IPS DF 6.9 (cell line): ENCODE results near the gene DPP4.
"Not testable (repeated sequence)": the region's sequence is repeated elsewhere in the genome, so short reads cannot be mapped to it uniquely, and the experiment has no call there.

Experiments used
- DNase-seq: peaks from one replicate; pipeline ENCODE4 v3.0.0-alpha.2; 2013; ENCODE audit warnings: low read depth, low spot score
- H3K27ac ChIP-seq: one replicate; pipeline ENCODE4 v1.5.1; 2013; ENCODE audit warnings: low read length, control low read depth
- H3K27me3 ChIP-seq: 2 replicates; pipeline ENCODE4 v1.6.1; 2013; ENCODE audit warnings: mild to moderate bottlenecking, low read length; ENCODE audit not compliant: control insufficient read depth, insufficient read depth
- H3K36me3 ChIP-seq: 2 replicates; pipeline ENCODE4 v1.6.1; 2013; ENCODE audit warnings: low read length; ENCODE audit not compliant: control insufficient read depth, insufficient read depth
- H3K4me1 ChIP-seq: 2 replicates; pipeline ENCODE4 v1.6.1; 2013; ENCODE audit warnings: low read length; ENCODE audit not compliant: control insufficient read depth, insufficient read depth
- H3K4me3 ChIP-seq: 2 replicates; pipeline ENCODE4 v1.5.1; 2013; ENCODE audit warnings: mild to moderate bottlenecking, low read length
- H3K9me3 ChIP-seq: 2 replicates; pipeline ENCODE4 v1.6.1; 2013; ENCODE audit warnings: low read length, inconsistent platforms; ENCODE audit not compliant: control insufficient read depth, insufficient read depth
- WGBS: extraction: QIAGEN DNeasy Blood & Tissue Kit; methylation state at CpG from one replicate; pipeline ENCODE4 v1.1.7; 2013; ENCODE audit warnings: mixed read lengths, missing lambda C conversion rate; ENCODE audit not compliant: insufficient read length, insufficient coverage; 5-methylcytosine and 5-hydroxymethylcytosine counted together

The DPP4 gene

GRCh38 chr2:161965994-161966393 lies 108.0 kb downstream of the DPP4 start:
- no peak overlapping the region for H3K4me3 ChIP-seq

GRCh38 chr2:161964160-161964559 lies 109.9 kb downstream of the DPP4 start:
- Histone ChIP-seq H3K9me3 (no peaks in the 10 kb centered on the region), H3K36me3 (no peaks in the 10 kb centered on the region), H3K27me3 (no peaks in the 10 kb centered on the region), H3K4me1 (no peaks in the 10 kb centered on the region), H3K4me3 (no peak overlapping the region), H3K27ac (no peak overlapping the region)
- DNase-seq = no peak
- WGBS = no CpG with 5 or more reads among the region's 4 CpGs

More at GRCh38 chr2:161965994-161966393, 108.0 kb downstream of the DPP4 start:
- H3K27ac ChIP-seq = no peak overlapping the region
- H3K27me3 ChIP-seq = no peaks in the 10 kb centered on the region
- no CpG with 5 or more reads among the region's 1 CpG for WGBS
- no peak for DNase-seq
- no peaks in the 10 kb centered on the region for H3K36me3 ChIP-seq
- no peaks in the 10 kb centered on the region for H3K4me1 ChIP-seq
- no peaks in the 10 kb centered on the region for H3K9me3 ChIP-seq

GRCh38 chr2:161962160-161962559 lies 111.9 kb downstream of the DPP4 start:
- Histone ChIP-seq H3K36me3 (no peaks in the 10 kb centered on the region), H3K27me3 (no peaks in the 10 kb centered on the region), H3K4me3 (no peak overlapping the region), H3K4me1 (no peaks in the 10 kb centered on the region), H3K27ac (no peak overlapping the region), H3K9me3 (no peaks in the 10 kb centered on the region)
- no peak for DNase-seq

GRCh38 chr2:161961061-161961460 lies 113.0 kb downstream of the DPP4 start:
- Histone ChIP-seq H3K9me3 (no peaks in the 10 kb centered on the region), H3K4me1 (no peaks in the 10 kb centered on the region), H3K36me3 (no peaks in the 10 kb centered on the region), H3K27me3 (no peaks in the 10 kb centered on the region), H3K4me3 (no peak overlapping the region), H3K27ac (no peak overlapping the region)
- WGBS = no CpG with 5 or more reads among the region's 2 CpGs
- DNase-seq = no peak

DNA sequence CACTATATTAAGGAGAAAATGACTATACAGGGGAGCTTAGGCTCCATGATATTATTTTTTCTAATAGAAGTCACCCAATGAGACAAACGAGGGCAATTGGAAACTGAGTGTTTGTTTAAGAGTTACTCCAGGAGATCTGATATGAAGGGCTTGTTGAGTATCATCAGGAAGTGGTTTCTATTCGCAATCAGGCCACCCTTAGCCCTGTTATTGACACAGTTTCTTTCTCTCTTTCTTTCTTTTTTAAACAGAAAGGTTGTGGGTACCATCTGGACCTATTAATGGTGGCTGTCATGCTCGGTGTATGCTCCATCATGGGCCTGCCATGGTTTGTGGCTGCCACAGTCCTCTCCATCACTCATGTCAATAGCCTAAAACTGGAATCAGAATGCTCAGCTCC lies 117.3 kb downstream of the DPP4 start:
- no CpG with 5 or more reads among the region's 3 CpGs for WGBS
- DNase-seq = no peak
- no peaks in the 10 kb centered on the region for H3K9me3 ChIP-seq

DNA sequence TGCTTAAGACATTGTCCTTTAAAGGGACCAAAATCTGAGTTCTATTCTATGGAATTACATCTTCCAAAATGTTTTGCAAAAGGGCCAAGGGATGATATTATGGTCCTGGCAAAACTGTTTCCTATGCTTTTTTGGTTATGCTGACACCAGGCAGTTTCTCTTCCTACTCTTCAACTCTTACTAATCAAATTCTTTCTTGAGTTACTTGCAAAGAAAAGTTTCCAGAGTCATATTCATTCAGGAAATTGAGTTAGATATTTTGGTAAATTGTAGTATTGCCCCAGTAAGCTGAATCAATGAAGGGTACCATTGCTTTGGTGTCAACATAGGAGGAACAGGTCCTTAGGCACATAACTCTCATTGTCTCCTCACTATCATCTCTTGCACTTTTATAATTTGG lies 118.8 kb downstream of the DPP4 start:
- no peaks in the 10 kb centered on the region for H3K36me3 ChIP-seq
- no peak for DNase-seq

More for the DNA sequence above, 117.3 kb downstream of the DPP4 start:
- Histone ChIP-seq H3K36me3 (no peaks in the 10 kb centered on the region), H3K27me3 (no peaks in the 10 kb centered on the region), H3K4me1 (no peaks in the 10 kb centered on the region), H3K4me3 (no peak overlapping the region), H3K27ac (no peak overlapping the region)

DNA sequence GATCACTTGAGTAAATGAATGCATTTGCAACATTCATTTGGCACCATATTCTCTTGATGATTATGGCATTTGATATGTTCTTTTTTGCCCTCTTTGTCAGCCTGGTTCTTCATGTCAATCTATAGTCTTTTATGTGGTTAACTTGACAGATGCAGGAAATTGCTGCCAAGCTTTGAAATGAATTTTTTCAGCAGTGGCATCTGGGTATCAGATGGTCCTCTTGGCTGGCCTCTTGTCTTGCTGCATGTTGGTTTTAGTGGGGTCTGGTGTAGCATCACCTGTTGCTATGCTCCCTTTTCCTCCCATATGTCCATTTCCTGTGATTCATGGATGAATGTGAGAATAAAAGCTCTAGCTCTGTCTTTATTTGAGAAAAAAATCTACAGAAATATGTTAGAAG lies 119.9 kb downstream of the DPP4 start:
- H3K4me1 ChIP-seq = no peaks in the 10 kb centered on the region
- no peak overlapping the region for H3K4me3 ChIP-seq
- no peak for DNase-seq
- no peaks in the 10 kb centered on the region for H3K36me3 ChIP-seq
- no peaks in the 10 kb centered on the region for H3K27me3 ChIP-seq
- H3K27ac ChIP-seq = no peak overlapping the region
- H3K9me3 ChIP-seq = no peaks in the 10 kb centered on the region

More for the DNA sequence above, 118.8 kb downstream of the DPP4 start:
- no peaks in the 10 kb centered on the region for H3K27me3 ChIP-seq
- H3K9me3 ChIP-seq = no peaks in the 10 kb centered on the region
- no peak overlapping the region for H3K4me3 ChIP-seq
- no peak overlapping the region for H3K27ac ChIP-seq
- H3K4me1 ChIP-seq = no peaks in the 10 kb centered on the region

- H3K9me3 ChIP-seq, DNase-seq, H3K4me1 ChIP-seq, H3K27me3 ChIP-seq, H3K36me3 ChIP-seq, H3K27ac ChIP-seq, H3K4me3 ChIP-seq: not testable (repeated sequence)
- WGBS = no CpG with 5 or more reads among the region's 9 CpGs
Observed at GRCh38 chr2:161953367-161953766, 120.6 kb downstream of the DPP4 start.

DNA sequence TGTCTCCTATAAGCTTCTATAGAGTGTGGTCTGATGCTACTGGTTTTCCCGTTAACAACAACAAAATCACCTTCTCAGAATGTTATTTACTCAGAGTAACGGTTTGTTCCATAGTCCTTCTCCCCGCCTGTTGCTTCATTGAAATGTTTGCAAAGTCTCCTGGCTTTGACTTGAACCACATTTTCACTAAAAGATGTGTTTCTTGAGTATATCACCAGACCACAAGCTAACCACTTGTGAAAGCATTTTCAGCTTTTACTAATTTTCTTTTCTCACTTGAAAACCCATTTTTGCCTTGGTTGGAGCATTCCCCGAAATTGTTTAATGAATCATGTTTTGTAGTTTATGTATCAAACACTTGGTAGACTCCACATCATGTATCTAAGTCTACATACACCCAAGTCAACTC lies 121.2 kb downstream of the DPP4 start:
- no CpG with 5 or more reads among the region's 4 CpGs for WGBS
- no peak for DNase-seq
- Histone ChIP-seq H3K27ac (no peak overlapping the region), H3K9me3 (no peaks in the 10 kb centered on the region), H3K4me3 (no peak overlapping the region), H3K27me3 (no peaks in the 10 kb centered on the region), H3K36me3 (no peaks in the 10 kb centered on the region), H3K4me1 (no peaks in the 10 kb centered on the region)

DNA sequence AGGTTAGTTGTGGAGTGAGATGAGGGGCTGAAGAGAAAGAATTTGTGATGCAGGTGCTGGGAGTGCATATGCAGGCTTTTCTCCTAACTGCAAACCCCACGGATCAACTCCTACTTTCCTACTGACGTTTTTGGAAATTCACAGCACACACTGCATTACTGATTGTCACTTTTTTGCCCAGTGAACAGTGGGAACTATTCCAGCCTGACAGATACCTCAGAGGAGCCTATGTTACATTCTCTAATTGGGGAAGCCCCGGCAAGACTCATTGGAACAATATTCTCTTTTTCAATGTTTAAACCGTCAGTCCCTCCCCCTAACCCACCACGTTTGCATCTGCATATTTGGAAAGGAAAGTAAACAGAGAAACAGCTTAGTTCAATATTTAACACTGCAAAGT lies 126.2 kb downstream of the DPP4 start:
- Histone ChIP-seq H3K4me3 (no peak overlapping the region), H3K27ac (no peak overlapping the region), H3K9me3 (no peaks in the 10 kb centered on the region), H3K27me3 (no peaks in the 10 kb centered on the region), H3K36me3 (no peaks in the 10 kb centered on the region), H3K4me1 (no peaks in the 10 kb centered on the region)
- no peak for DNase-seq
- WGBS = no CpG with 5 or more reads among the region's 5 CpGs

DNA sequence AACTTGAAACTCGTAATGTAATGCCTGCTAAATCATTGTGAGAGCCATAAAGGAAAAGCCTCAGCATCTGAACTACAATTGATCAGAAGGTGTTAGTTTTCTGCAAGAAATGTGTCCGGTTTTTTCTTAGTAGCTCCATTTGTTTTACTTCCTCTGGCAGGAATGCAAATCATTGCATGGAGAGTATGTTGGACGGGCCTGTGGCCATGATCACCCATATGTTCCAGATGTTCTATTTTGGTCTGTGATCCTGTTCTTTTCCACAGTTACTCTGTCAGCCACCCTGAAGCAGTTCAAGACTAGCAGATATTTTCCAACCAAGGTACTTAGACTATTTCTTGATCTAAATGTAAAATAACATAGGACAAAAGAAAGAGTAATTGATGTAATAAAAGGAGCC lies 126.6 kb downstream of the DPP4 start:
- H3K36me3 ChIP-seq = no peaks in the 10 kb centered on the region
- no peaks in the 10 kb centered on the region for H3K27me3 ChIP-seq
- no CpG with 5 or more reads among the region's 3 CpGs for WGBS
- H3K4me1 ChIP-seq = no peaks in the 10 kb centered on the region
- no peak for DNase-seq
- H3K9me3 ChIP-seq = no peaks in the 10 kb centered on the region
- no peak overlapping the region for H3K4me3 ChIP-seq
- H3K27ac ChIP-seq = no peak overlapping the region
